A673 (cell line): ENCODE results near the gene GMPR.

Source experiments
- CTCF ChIP-seq: fragments of 300-800, 200-600 bp; sonication (generic); conservative IDR thresholded peaks from 2 replicates; pipeline ENCODE4 v1.5.1; 2017; ENCODE audit warnings: low read depth, mild to moderate bottlenecking, antibody characterized with exemption, low read length, moderate library complexity, mixed read lengths
- EZH2 ChIP-seq: fragments of 200-600 bp; sonication (generic); IDR thresholded peaks from 2 replicates; pipeline ENCODE4 v1.6.1; 2017; ENCODE audit warnings: borderline replicate concordance, low read depth, mild to moderate bottlenecking, mixed read lengths, antibody characterized with exemption, low read length; ENCODE audit not compliant: poor library complexity, severe bottlenecking

DNA sequence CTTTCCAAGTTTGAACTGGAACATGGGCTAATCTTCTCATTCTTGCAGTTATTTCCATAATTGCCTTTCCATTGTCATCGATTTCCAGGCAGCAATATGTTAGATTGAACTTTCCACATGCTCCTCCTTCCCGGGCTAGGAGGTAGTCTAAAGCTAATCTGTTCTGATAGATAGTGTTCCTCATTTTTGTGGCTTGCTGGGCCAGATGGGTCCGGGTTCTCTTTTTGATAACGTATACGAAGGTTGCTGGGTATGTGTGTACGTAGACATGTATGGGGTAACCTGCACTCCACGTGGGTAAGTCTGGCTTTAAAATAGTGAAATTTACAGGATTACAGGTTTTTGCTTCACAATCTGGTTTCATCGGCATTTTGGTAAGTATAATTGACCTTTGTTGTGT is 14.0 kb upstream of the GMPR start:
- no peak for TF ChIP-seq CTCF
- no peak for TF ChIP-seq EZH2
